MV-4-11 (cell line): ENCODE data around the gene FAM47C.
"Not testable (repeated sequence)": the region's sequence is repeated elsewhere in the genome, so short reads cannot be mapped to it uniquely, and the experiment has no call there.

Experiments
- DNase-seq: peaks from one replicate; lab custom pipeline; 2025; lab: John Stamatoyannopoulos, UW

The FAM47C gene

GRCh38 chrX:37008182-37008581, at the start of gene FAM47C:
Gene FAM47C, plus strand, starts transcription at chrX:37008366. Its CDS starts 45 bp downstream, at chrX:37008411.
- DNase-seq = not testable (repeated sequence)

GRCh38 chrX:36961590-36961989, 46.6 kb upstream of the FAM47C start:
- DNase-seq = no peak

GRCh38 chrX:36963069-36963808, 44.9 kb upstream of the FAM47C start:
- no peak for DNase-seq

GRCh38 chrX:36963852-36964251, 44.3 kb upstream of the FAM47C start:
- DNase-seq = no peak

- DNase-seq = no peak
Measured at GRCh38 chrX:36973575-36973974, 34.6 kb upstream of the FAM47C start.

DNA sequence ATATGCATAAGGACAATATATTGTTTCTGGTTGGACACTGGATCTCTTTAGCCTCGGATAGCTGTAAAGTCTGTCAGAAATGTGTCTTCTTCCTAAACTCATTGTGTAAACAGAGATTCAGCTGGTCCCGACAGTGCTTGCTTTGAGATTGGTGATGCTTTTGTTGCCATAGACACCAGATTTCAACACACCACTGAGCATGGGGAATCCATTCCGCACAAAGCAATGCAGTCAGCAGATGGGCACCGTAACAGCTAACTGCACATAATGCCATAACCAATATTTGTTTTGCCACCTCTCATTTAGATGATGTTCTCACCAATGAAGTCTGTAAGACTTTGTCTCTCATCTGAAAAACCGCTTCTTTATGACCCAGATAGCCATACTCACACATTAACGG, 33.3 kb upstream of the FAM47C start:
- no peak for DNase-seq

- no peak for DNase-seq
Measured at GRCh38 chrX:36978886-36979285, 29.3 kb upstream of the FAM47C start.

GRCh38 chrX:36983831-36984230, 24.3 kb upstream of the FAM47C start:
- no peak for DNase-seq

- DNase-seq = peak; percentile 39
Measured at GRCh38 chrX:36985416-36986209, 22.6 kb upstream of the FAM47C start.

- DNase-seq = no peak
Measured at GRCh38 chrX:36986231-36986630, 21.9 kb upstream of the FAM47C start.

DNA sequence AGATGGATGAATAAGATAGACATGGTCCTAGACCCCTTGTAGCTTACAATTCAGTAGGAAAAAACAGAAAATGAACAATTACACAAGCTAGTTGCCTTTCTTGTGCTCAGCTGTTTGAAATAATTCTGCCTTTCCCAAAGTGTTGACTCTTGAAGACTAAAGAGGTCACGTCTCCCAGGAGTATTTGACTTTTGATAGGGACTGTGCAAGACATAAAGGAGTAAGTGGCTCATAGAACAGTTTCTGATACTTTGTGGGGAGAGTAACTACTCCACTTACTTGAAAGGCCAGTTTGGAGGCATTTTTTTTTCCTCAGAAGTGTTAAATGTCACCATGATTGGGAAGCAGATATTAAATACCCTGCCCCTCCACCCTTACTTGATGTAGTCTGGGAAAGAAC, 21.0 kb upstream of the FAM47C start:
- not testable (repeated sequence) for DNase-seq

GRCh38 chrX:37000140-37000539, 8.0 kb upstream of the FAM47C start:
- DNase-seq = no peak

DNA sequence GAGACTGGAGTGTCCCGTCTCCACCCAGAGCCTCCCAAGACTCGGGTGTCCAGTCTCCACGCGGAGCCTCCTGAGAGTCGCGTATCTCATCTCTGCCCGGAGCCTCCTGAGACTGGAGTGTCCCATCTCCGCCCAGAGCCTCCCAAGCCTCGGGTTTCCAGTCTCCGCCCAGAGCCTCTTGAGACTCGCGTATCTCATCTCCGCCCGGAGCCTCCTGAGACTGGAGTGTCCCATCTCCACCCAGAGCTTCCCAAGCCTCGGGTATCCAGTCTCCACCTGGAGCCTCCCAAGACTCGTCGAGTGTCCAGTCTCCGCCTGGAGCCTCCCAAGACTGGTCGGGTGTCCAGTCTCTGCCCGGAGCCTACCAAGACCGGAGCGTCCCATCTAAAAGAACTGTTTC, 2.3 kb downstream of the FAM47C start:
- no peak for DNase-seq

- not testable (repeated sequence) for DNase-seq
Measured at GRCh38 chrX:37034260-37034659, 26.1 kb downstream of the FAM47C start.

GRCh38 chrX:37036674-37037220, 28.6 kb downstream of the FAM47C start:
- not testable (repeated sequence) for DNase-seq

DNA sequence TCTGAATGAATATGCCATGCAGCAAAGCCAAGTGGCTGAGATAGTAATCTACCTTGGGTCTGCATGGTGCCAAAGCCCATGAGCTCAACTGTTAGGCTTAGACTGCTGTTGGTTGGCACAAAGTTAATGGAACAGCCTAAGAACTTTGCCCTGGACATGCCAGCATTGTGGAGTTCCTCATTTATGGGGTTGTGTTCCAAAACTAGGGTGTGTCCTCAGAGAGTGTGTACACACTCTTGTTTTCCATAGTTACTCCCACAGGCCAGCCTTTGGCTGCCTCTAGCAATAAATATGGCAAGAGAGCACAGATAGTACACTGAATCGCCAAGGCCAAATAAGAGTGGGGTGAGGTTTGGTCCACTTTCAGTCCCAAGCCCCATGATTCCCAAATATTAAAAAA, 30.6 kb downstream of the FAM47C start:
- DNase-seq = not testable (repeated sequence)

DNA sequence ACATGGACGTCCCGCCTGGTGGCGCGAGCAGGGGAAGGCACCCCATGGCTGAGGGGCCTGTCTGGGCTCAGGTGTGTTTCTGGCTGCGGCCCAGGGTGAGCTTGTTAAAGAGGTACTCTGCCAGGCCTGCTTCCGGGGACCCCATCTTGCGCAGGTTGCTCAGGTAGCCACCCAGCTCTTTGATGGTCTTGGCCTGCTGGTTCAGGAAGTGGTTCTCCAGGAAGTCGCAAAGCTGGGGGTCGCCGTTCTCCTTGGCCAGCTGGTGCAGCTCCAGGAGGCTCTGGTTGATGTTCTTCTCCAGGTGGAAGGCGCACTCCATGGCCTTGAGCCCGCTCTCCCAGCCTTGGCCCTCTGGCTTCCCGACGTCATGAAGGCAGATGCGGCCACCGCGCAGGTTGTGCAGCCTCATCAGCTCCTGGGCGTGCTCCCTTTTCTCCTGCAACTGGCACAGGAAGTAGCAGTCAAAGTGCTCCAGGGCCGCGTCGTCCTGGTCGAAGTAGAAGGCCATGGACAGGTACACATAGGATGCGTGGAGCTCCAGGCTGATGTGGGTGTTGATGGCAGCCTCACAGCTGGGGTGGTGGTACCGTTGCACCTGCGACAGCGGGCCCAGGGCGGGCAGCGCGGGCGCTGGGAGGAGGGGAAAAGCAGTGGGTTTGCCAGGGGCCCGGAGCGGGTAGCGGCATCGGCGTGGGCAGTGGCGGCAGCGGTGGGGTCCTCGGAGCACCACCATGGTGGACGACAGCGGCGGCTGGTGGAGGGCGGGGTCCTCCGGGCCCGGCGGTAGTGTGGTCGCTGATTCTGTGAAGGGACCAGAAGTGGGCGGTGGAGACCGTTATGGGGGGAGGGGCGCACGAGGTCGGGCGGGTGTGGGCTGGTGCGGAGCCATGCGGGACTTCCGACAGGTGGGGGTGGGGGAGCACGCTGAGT, 35.1 kb downstream of the FAM47C start:
- DNase-seq = not testable (repeated sequence)

DNA sequence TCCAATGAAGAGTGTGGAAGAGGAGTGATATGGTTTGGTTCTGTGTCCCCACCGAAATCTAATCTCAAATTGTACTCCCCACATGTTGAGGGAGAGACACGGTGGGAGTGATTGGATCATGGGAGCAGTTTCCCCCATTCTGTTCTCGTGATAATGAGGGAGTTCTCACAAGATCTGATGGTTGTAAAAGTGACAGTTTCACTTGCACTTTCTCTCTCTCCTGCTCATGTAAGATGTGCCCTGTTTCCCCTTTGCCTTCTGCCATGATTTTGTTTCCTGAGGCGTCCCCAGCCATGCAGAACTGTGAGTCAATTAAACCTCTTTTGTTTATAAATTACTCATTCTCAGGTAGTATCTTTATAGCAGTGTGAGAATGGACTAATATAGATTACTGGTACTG, 39.6 kb downstream of the FAM47C start:
- no peak for DNase-seq

- DNase-seq = not testable (repeated sequence)
Measured at GRCh38 chrX:37057572-37057971, 49.4 kb downstream of the FAM47C start.

DNA sequence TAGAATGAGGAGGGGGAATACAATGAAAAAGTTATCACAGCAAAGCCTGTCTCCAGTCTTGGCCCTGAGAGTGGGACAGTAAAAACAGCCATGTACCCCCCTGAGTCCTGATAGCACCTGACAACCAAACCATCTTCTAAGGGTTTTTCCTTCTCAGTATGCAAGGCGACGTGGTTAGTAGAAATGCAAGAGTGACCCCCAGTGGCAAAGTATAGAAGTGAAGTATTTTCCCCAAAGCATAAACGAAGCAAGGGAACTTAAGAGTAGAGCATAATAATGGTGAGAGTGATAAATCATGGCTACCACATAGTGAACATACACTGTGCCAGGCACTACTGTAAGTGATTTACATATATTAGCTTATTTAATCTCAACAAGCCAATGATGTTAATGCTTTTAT, 52.8 kb downstream of the FAM47C start:
- peak; percentile 43 for DNase-seq
